Adrenal gland (tissue), 5 donors: ENCODE measurements around the gene SLC43A2.

ENCODE experiments used
- POLR2A ChIP-seq, 2 donors: fragments of 450-650 bp; IDR thresholded peaks; one replicate each; pipeline ENCODE4 v1.6.1; 2017; ENCODE audit warnings: antibody characterized with exemption in 2 of 2, mild to moderate bottlenecking in 2 of 2, moderate library complexity in 1 of 2
- TF ChIP-seq, protein P1 (sequence below), 6 experiments: fragments of 450-650 bp in 4 of 6; fragments of 200-600 bp in 2 of 6; sonication (generic) in 1 of 6; IDR thresholded peaks; 1 replicate in 5 of 6; 2 replicates in 1 of 6; pipeline versions ENCODE4 v1.5.1 to v1.8.0; 2016 to 2021; ENCODE audit warnings: antibody characterized with exemption in 6 of 6, mild to moderate bottlenecking in 2 of 6, moderate library complexity in 1 of 6
- donor health status: DM: no; HTN: no; CAD: no.

DNA sequence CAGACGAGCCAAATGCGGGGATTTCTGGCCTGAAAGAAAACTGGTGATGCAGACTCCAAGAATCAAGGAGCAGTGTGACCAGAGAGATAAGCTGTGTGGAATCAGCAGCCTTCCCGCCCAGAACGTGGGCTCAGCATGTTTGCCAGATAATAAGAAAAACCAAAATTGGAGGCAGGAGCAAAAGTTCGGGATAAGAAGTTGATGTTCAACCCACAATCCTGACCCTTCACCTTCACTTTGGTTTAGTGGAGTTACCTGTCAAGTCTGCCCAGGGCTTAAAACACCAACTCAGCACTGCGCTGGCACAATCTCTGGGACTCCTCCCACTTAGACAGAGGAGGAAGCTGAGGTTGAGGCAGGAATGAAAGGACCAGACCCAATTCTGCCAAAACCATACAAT lies 3.1 kb downstream of the SLC43A2 start:
- no peak for TF ChIP-seq POLR2A (IDR thresholded peaks at IDR 0.05)
- TF ChIP-seq, protein P1, sequence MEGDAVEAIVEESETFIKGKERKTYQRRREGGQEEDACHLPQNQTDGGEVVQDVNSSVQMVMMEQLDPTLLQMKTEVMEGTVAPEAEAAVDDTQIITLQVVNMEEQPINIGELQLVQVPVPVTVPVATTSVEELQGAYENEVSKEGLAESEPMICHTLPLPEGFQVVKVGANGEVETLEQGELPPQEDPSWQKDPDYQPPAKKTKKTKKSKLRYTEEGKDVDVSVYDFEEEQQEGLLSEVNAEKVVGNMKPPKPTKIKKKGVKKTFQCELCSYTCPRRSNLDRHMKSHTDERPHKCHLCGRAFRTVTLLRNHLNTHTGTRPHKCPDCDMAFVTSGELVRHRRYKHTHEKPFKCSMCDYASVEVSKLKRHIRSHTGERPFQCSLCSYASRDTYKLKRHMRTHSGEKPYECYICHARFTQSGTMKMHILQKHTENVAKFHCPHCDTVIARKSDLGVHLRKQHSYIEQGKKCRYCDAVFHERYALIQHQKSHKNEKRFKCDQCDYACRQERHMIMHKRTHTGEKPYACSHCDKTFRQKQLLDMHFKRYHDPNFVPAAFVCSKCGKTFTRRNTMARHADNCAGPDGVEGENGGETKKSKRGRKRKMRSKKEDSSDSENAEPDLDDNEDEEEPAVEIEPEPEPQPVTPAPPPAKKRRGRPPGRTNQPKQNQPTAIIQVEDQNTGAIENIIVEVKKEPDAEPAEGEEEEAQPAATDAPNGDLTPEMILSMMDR (IDR thresholded peaks at IDR 0.05), result no peak
